Stimulated activated memory B cell treated with anti-CD40 and anti-IgM and Interleukin-4, amounts not matched to agents 10 μg/mL and 1 μg/mL and 100 μg/mL, for 72 hours (primary cell): ENCODE results near the gene CPHXL.

Experiments
- ATAC-seq: fragments of 150-1000 bp; cut with Tn5 transposase; 2 replicates; pipeline ENCODE4 v1.10.0; 2021
- H3K27ac Mint-ChIP-seq: one replicate; pipeline ENCODE4 v1.8.0; 2022; ENCODE audit warnings: mild to moderate bottlenecking, mixed read lengths
- H3K27me3 Mint-ChIP-seq: one replicate; pipeline ENCODE4 v1.8.0; 2022; ENCODE audit warnings: mixed read lengths
- H3K36me3 Mint-ChIP-seq: one replicate; pipeline ENCODE4 v1.8.0; 2022; ENCODE audit warnings: mixed read lengths
- H3K4me1 Mint-ChIP-seq: one replicate; pipeline ENCODE4 v1.8.0; 2022; ENCODE audit warnings: mixed read lengths
- H3K4me3 Mint-ChIP-seq: one replicate; pipeline ENCODE4 v1.8.0; 2022; ENCODE audit warnings: mild to moderate bottlenecking, moderate library complexity, mixed read lengths
- H3K9me3 Mint-ChIP-seq: one replicate; pipeline ENCODE4 v1.8.0; 2022; ENCODE audit warnings: mixed read lengths

The CPHXL gene

GRCh38 chr16:75726390-75726789 lies at the start of gene CPHXL:
TSS of gene CPHXL (minus strand) at chr16:75726490. CDS start at chr16:75726442, 48 bp downstream.
- Mint-ChIP-seq H3K9me3 (no peaks in the 10 kb centered on the region), H3K27me3 (no peaks in the 10 kb centered on the region), H3K4me3 (no peak within 1 kb of the TSS), H3K4me1 (no peaks in the 10 kb centered on the region), H3K27ac (no peak within 1 kb of the TSS), H3K36me3 (no peaks in the 10 kb centered on the region)
- no peak for ATAC-seq

DNA sequence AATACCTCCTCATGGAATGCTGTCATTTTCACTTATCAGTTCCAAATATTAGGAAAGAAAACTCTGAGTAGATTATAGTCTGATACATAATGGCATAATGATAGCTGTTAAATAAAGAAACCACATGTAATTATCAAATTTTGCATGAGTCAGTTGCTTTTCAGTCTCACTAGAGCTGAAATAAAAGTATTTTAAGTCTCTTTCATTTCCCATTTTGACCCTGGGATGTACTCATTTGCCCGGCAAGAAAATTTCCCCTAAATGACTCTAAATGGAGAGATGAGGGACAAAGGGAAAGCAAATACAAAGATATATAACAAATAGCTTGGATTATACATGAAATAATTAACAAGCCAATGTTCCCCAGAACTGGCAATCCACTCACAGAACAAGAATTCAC lies 47.9 kb upstream of the CPHXL start:
- Mint-ChIP-seq H3K4me1 (no peaks in the 10 kb centered on the region), H3K9me3 (no peaks in the 10 kb centered on the region), H3K36me3 (no peaks in the 10 kb centered on the region), H3K27ac (no peak overlapping the region), H3K27me3 (peaks cover 46% of the 10 kb centered on the region), H3K4me3 (no peak overlapping the region)
- ATAC-seq = no peak

GRCh38 chr16:75770051-75770450 lies 43.8 kb upstream of the CPHXL start:
- peaks cover 19% of the 10 kb centered on the region for H3K27me3 Mint-ChIP-seq
- no peaks in the 10 kb centered on the region for H3K36me3 Mint-ChIP-seq
- ATAC-seq = no peak
- no peak overlapping the region for H3K27ac Mint-ChIP-seq
- no peaks in the 10 kb centered on the region for H3K4me1 Mint-ChIP-seq
- no peaks in the 10 kb centered on the region for H3K9me3 Mint-ChIP-seq
- H3K4me3 Mint-ChIP-seq = no peak overlapping the region

DNA sequence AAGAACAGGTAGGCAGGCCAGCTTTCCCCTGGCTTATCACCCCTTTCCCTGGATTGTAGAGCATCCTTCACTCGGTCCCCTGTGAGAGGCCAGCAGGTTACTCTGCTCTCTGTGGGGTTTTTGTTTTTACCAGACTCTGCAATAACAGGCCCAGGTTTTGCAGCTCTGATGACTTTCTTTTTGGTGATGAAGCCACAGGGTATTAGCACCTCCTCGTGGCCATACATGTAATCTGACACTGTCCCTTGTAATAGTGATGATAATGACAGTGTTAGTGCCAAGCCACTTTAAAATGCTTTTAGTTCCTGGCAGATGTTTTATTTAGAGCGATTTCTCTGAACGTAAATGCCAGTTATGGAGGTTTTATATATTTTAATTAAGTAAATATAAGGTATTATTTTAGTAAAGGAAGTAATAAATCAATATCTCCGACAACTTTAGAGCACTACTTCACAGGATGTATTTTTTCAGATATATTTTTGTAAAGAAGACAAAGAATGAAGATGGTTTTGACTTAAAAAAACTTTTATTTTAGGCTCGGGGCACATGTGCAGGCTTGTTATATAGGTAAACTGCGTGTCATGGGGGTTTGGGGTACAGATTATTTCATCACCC lies 38.0 kb upstream of the CPHXL start:
- Mint-ChIP-seq H3K36me3 (no peaks in the 10 kb centered on the region), H3K27ac (no peak overlapping the region), H3K4me1 (peaks cover 21% of the 10 kb centered on the region), H3K4me3 (no peak overlapping the region), H3K9me3 (no peaks in the 10 kb centered on the region), H3K27me3 (no peaks in the 10 kb centered on the region)
- ATAC-seq = peak; percentile 86

DNA sequence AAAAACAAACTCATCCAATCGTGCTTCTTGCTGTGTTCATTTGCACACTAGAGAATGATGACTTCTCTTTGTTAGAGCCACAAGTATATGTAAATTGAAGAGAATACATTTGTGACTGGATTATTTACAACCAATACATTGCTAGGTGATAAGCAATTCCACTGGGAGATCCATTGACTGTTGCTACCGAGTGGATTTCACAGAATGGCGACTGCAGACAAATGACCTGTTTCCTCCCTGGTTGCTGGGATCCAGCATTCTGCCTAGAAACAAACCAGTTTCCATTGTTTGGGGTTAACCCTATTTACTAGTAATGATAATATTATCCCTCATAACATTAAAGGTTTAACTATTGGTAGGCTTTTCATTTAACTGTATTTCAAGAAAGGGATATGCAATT lies 36.9 kb upstream of the CPHXL start:
- Mint-ChIP-seq H3K27me3 (no peaks in the 10 kb centered on the region), H3K36me3 (no peaks in the 10 kb centered on the region), H3K27ac (no peak overlapping the region), H3K4me3 (no peak overlapping the region), H3K9me3 (no peaks in the 10 kb centered on the region), H3K4me1 (peaks cover 25% of the 10 kb centered on the region)
- no peak for ATAC-seq

- H3K4me3 Mint-ChIP-seq = no peak overlapping the region
- no peaks in the 10 kb centered on the region for H3K36me3 Mint-ChIP-seq
- ATAC-seq = no peak
- peaks cover 27% of the 10 kb centered on the region for H3K4me1 Mint-ChIP-seq
- no peaks in the 10 kb centered on the region for H3K27me3 Mint-ChIP-seq
- H3K9me3 Mint-ChIP-seq = no peaks in the 10 kb centered on the region
- H3K27ac Mint-ChIP-seq = no peak overlapping the region
These were observed 36.5 kb upstream of the CPHXL start for GRCh38 chr16:75762746-75763145.

DNA sequence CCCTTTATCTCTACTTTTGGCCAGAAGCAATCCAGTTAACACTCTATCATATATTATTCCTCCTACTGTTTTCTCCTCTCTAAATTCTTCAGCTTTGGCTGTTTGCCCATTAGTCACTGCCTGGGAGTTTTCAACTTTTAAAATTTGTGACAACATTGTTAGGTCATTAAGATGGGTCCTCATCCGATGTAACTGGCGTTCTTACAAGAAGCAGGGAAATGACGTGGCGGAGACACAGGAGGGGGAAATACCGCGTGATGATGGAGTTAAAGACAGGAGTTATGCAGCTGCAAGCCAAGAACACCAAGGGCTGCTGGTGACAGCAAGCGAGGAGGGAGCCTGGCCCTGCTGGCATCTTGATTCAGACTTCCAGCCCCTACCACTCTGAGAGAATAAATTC lies 34.8 kb upstream of the CPHXL start:
- Mint-ChIP-seq H3K36me3 (no peaks in the 10 kb centered on the region), H3K9me3 (no peaks in the 10 kb centered on the region), H3K27ac (peak overlapping the region; percentile 91), H3K4me1 (peaks cover 27% of the 10 kb centered on the region), H3K27me3 (no peaks in the 10 kb centered on the region), H3K4me3 (peak overlapping the region; percentile 80)
- peak; percentile 49 for ATAC-seq

DNA sequence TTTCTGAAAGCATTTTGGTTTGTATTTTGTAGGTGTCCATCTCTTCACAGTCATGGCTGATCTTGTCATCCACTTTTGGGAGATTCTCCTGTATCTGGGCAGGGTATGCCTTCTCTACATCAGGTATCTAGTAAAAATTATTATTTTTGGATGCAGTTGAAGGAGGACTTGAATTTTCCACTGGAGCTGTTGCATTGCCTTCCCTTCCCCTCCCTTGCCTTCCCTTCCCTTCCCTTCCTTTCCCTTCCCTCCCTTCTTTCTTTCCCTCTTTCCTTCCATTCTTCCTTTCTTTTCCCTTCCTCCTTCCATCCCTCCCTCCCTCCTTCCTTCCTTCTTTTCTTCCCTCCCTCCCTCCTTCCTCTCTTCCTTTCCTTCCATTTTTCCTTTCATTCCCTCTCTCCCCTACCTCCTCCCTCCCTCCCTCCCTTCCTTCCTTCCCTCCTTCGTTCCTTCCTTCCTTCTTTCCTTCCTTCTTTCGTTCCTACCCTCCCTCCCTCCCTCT lies 33.8 kb upstream of the CPHXL start:
- H3K36me3 Mint-ChIP-seq = no peaks in the 10 kb centered on the region
- no peaks in the 10 kb centered on the region for H3K27me3 Mint-ChIP-seq
- ATAC-seq = no peak
- peaks cover 27% of the 10 kb centered on the region for H3K4me1 Mint-ChIP-seq
- H3K4me3 Mint-ChIP-seq = no peak overlapping the region
- H3K9me3 Mint-ChIP-seq = no peaks in the 10 kb centered on the region
- H3K27ac Mint-ChIP-seq = peak overlapping the region; percentile 91

- no peak overlapping the region for H3K4me3 Mint-ChIP-seq
- no peaks in the 10 kb centered on the region for H3K9me3 Mint-ChIP-seq
- no peaks in the 10 kb centered on the region for H3K36me3 Mint-ChIP-seq
- peak overlapping the region; percentile 8 for H3K27ac Mint-ChIP-seq
- peaks cover 4% of the 10 kb centered on the region for H3K27me3 Mint-ChIP-seq
- ATAC-seq = no peak
- peaks cover 27% of the 10 kb centered on the region for H3K4me1 Mint-ChIP-seq
These were observed 31.9 kb upstream of the CPHXL start for GRCh38 chr16:75758215-75758614.

GRCh38 chr16:75754141-75754540 lies 27.9 kb upstream of the CPHXL start:
- peaks cover 6% of the 10 kb centered on the region for H3K4me1 Mint-ChIP-seq
- ATAC-seq = no peak
- H3K4me3 Mint-ChIP-seq = no peak overlapping the region
- no peaks in the 10 kb centered on the region for H3K9me3 Mint-ChIP-seq
- H3K27me3 Mint-ChIP-seq = peaks cover 40% of the 10 kb centered on the region
- no peak overlapping the region for H3K27ac Mint-ChIP-seq
- no peaks in the 10 kb centered on the region for H3K36me3 Mint-ChIP-seq

GRCh38 chr16:75750528-75750927 lies 24.2 kb upstream of the CPHXL start:
- H3K27me3 Mint-ChIP-seq = peaks cover 62% of the 10 kb centered on the region
- H3K4me3 Mint-ChIP-seq = no peak overlapping the region
- H3K9me3 Mint-ChIP-seq = no peaks in the 10 kb centered on the region
- no peaks in the 10 kb centered on the region for H3K36me3 Mint-ChIP-seq
- ATAC-seq = no peak
- no peaks in the 10 kb centered on the region for H3K4me1 Mint-ChIP-seq
- no peak overlapping the region for H3K27ac Mint-ChIP-seq

- Mint-ChIP-seq H3K27ac (no peak overlapping the region), H3K4me3 (no peak overlapping the region), H3K9me3 (peaks cover 7% of the 10 kb centered on the region), H3K36me3 (no peaks in the 10 kb centered on the region), H3K4me1 (no peaks in the 10 kb centered on the region), H3K27me3 (peaks cover 52% of the 10 kb centered on the region)
- ATAC-seq = no peak
These were observed 20.1 kb upstream of the CPHXL start for GRCh38 chr16:75746359-75746758.

DNA sequence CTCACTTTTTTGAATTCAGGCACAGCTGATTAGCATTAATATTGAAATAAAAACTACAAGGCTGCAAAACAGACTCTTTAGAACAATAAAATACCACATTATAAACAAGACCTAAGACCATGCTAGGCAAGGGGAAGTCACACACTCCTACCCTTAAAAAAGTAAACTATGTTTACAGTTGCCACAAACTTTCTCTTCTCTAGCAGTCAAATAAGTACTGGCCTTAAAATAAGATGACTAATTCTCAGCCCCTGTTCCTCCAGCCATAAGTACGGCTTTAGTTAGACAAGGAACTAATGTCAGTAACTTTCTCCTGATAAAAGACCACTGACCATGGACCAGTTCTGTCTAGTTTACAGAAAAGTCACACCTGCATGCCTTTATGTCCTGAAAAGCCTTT lies 19.5 kb upstream of the CPHXL start:
- Mint-ChIP-seq H3K4me3 (no peak overlapping the region), H3K4me1 (no peaks in the 10 kb centered on the region), H3K36me3 (no peaks in the 10 kb centered on the region), H3K27ac (no peak overlapping the region), H3K9me3 (peaks cover 7% of the 10 kb centered on the region), H3K27me3 (peaks cover 47% of the 10 kb centered on the region)
- no peak for ATAC-seq

DNA sequence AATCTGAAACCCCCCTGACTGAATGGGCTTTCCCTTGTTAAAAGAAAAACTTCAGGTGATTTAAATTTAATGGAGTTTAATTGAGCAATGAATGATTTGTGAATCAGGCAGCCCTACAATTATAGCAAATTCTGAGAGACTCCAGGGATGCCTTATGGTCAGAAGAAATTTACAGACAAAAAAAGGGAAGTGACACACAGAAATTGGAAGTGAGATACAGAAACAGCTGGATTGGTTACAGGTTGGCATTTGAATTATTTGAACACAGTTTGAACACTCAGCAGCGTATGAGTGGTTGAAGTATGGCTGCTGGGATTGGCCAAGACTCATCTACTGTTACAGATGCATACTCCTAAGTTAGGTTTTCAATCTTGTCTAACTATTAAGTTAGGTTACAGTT lies 19.0 kb upstream of the CPHXL start:
- no peaks in the 10 kb centered on the region for H3K4me1 Mint-ChIP-seq
- H3K27me3 Mint-ChIP-seq = peaks cover 43% of the 10 kb centered on the region
- H3K27ac Mint-ChIP-seq = no peak overlapping the region
- no peak for ATAC-seq
- H3K4me3 Mint-ChIP-seq = no peak overlapping the region
- no peaks in the 10 kb centered on the region for H3K36me3 Mint-ChIP-seq
- H3K9me3 Mint-ChIP-seq = peaks cover 7% of the 10 kb centered on the region

- Mint-ChIP-seq H3K9me3 (peaks cover 7% of the 10 kb centered on the region), H3K36me3 (peaks cover 4% of the 10 kb centered on the region), H3K4me1 (no peaks in the 10 kb centered on the region), H3K27me3 (peaks cover 19% of the 10 kb centered on the region), H3K27ac (no peak overlapping the region), H3K4me3 (no peak overlapping the region)
- no peak for ATAC-seq
These were observed 16.2 kb upstream of the CPHXL start for GRCh38 chr16:75742424-75743047.
